SKM-1 (cell line): ENCODE results near the gene ARL1.
"Not testable (repeated sequence)": the region's sequence is repeated elsewhere in the genome, so short reads cannot be mapped to it uniquely, and the experiment has no call there.

Experiments used
- DNase-seq: peaks from one replicate; lab custom pipeline; 2025; ENCODE audit not compliant: unreplicated experiment; lab: John Stamatoyannopoulos, UW

ARL1 gene

GRCh38 chr12:101407436-101408345 lies at the start of gene ARL1:
TSS of gene ARL1 (minus strand) at chr12:101407772. CDS start at chr12:101407645, 127 bp downstream.
- peak; percentile 58 for DNase-seq

- no peak for DNase-seq
These were observed 48.1 kb upstream of the ARL1 start for GRCh38 chr12:101455685-101456084.

GRCh38 chr12:101441461-101442224 lies 34.1 kb upstream of the ARL1 start:
- DNase-seq, result no peak

- no peak for DNase-seq
These were observed 31.7 kb upstream of the ARL1 start for GRCh38 chr12:101439236-101439635.

GRCh38 chr12:101436136-101436535 lies 28.6 kb upstream of the ARL1 start:
- DNase-seq, result no peak

- DNase-seq, result no peak
These were observed 22.9 kb upstream of the ARL1 start for GRCh38 chr12:101430456-101430855.

- DNase-seq, result no peak
These were observed 17.0 kb upstream of the ARL1 start for GRCh38 chr12:101424620-101425019.

- not testable (repeated sequence) for DNase-seq
These were observed 14.5 kb upstream of the ARL1 start for GRCh38 chr12:101422066-101422465.

- DNase-seq, result no peak
These were observed 7.7 kb upstream of the ARL1 start for GRCh38 chr12:101415228-101415627.

GRCh38 chr12:101414533-101415119 lies 7.1 kb upstream of the ARL1 start:
- DNase-seq, result peak; percentile 19

GRCh38 chr12:101410169-101410568 lies 2.6 kb upstream of the ARL1 start:
- not testable (repeated sequence) for DNase-seq

GRCh38 chr12:101407049-101407435 lies 530 bp downstream of the ARL1 start:
- DNase-seq, result no peak

- not testable (repeated sequence) for DNase-seq
These were observed 16.4 kb downstream of the ARL1 start for GRCh38 chr12:101391181-101391580.

GRCh38 chr12:101379149-101379548 lies 28.4 kb downstream of the ARL1 start:
- no peak for DNase-seq

- DNase-seq, result no peak
These were observed 32.0 kb downstream of the ARL1 start for GRCh38 chr12:101375573-101375972.

- no peak for DNase-seq
These were observed 35.1 kb downstream of the ARL1 start for GRCh38 chr12:101372431-101372830.

GRCh38 chr12:101368016-101368415 lies 39.6 kb downstream of the ARL1 start:
- DNase-seq, result no peak

- no peak for DNase-seq
These were observed 46.1 kb downstream of the ARL1 start for GRCh38 chr12:101361455-101361854.

- no peak for DNase-seq
These were observed 50.8 kb downstream of the ARL1 start for GRCh38 chr12:101356794-101357193.

- no peak for DNase-seq
These were observed 55.9 kb downstream of the ARL1 start for GRCh38 chr12:101351682-101352081.

GRCh38 chr12:101343893-101344292 lies 63.7 kb downstream of the ARL1 start:
- no peak for DNase-seq
